GM12864 (cell line): ENCODE data around the gene KCNG2.
"Not testable (repeated sequence)": the region's sequence is repeated elsewhere in the genome, so short reads cannot be mapped to it uniquely, and the experiment has no call there.

Experiments
- DNase-seq: peaks from one replicate; pipeline ENCODE4 v3.0.0-alpha.2; 2011; ENCODE audit warnings: low read depth
- H3K4me3 ChIP-seq: 2 replicates; pipeline ENCODE4 v1.5.1; 2011; ENCODE audit warnings: mild to moderate bottlenecking, low read depth, low read length, control low read depth
- CTCF ChIP-seq: IDR thresholded peaks from 2 replicates; pipeline ENCODE4 v1.5.1; 2011; ENCODE audit warnings: low read depth, mild to moderate bottlenecking, moderate library complexity, low read length, control low read depth, inconsistent platforms; ENCODE audit errors: missing control alignments

KCNG2 gene

GRCh38 chr18:79861687-79862086 lies 63.9 kb downstream of the KCNG2 start:
- TF ChIP-seq CTCF = no peak
- H3K4me3 ChIP-seq = no peak overlapping the region
- no peak for DNase-seq

- no peak for DNase-seq
- no peak for TF ChIP-seq CTCF
- no peak overlapping the region for H3K4me3 ChIP-seq
Observed at GRCh38 chr18:79862562-79862961, 64.8 kb downstream of the KCNG2 start.

- no peak for DNase-seq
- no peak for TF ChIP-seq CTCF
- H3K4me3 ChIP-seq = no peak overlapping the region
Observed at GRCh38 chr18:79863161-79864005, 65.6 kb downstream of the KCNG2 start.

GRCh38 chr18:79864006-79864725 lies 66.4 kb downstream of the KCNG2 start:
- DNase-seq = no peak
- no peak for TF ChIP-seq CTCF
- no peak overlapping the region for H3K4me3 ChIP-seq

- DNase-seq, H3K4me3 ChIP-seq: not testable (repeated sequence)
Observed at GRCh38 chr18:79864955-79865354, 67.2 kb downstream of the KCNG2 start.

GRCh38 chr18:79865951-79866350 lies 68.2 kb downstream of the KCNG2 start:
- H3K4me3 ChIP-seq, DNase-seq: not testable (repeated sequence)

GRCh38 chr18:79866889-79867574 lies 69.3 kb downstream of the KCNG2 start:
- no peak for DNase-seq
- no peak overlapping the region for H3K4me3 ChIP-seq
- TF ChIP-seq CTCF = no peak
